ENCODE results near the gene HEATR9. TPM values are rescaled to one million over a fixed set of nuclear protein-coding genes. Genes with fewer than 3 reads are reported as not detected.

Gene HEATR9
- total and polyA plus RNA-seq, 2 donors (not counting 3 experiments of a cell fraction or from before 2014, with no cell fraction given), result not detected

GRCh38 chr17:35872196-35872980 is 3.7 kb upstream of the HEATR9 start:
- CTCF ChIA-PET, result interaction anchor here (1.8 kb wide), 1 partner anchor 9 kb away, joined by 8 read pairs; no protein-coding TSS in a partner anchor
- Histone ChIP-seq H3K9me1 (replicated peaks; ENCODE audit: control insufficient read depth, extremely low read depth, insufficient read depth, low read length) (no peaks in the 10 kb centered on the region), H4K20me1 (replicated peaks; ENCODE audit: control insufficient read depth, extremely low read depth, insufficient read depth, low read length) (no peaks in the 10 kb centered on the region), H3K27ac (ENCODE audit: insufficient read depth, low read depth, low read length) (no peak overlapping the region), H3K79me2 (ENCODE audit: control insufficient read depth, insufficient read depth, low read length) (no peaks in the 10 kb centered on the region), H3K4me3 (replicated peaks in 1 of 3; ENCODE audit: insufficient read depth in 1 of 3, low read depth in 1 of 3, low read length in 3 of 3) (no peak overlapping the region), H3K36me3 (ENCODE audit: control insufficient read depth in 2 of 2, extremely low read depth in 1 of 2, insufficient read depth in 2 of 2, low read length in 2 of 2) (no peaks in the 10 kb centered on the region), H3K4me2 (ENCODE audit: insufficient read depth, low read length) (no peak overlapping the region), H3K4me1 (ENCODE audit: control insufficient read depth, extremely low read depth, insufficient read depth, low read length) (peaks cover 24% of the 10 kb centered on the region), H3K9me3 (replicated peaks; ENCODE audit: control insufficient read depth, insufficient read depth, low read length) (no peaks in the 10 kb centered on the region), H2AFZ (ENCODE audit: low read depth, low read length) (no peak overlapping the region), H3K27me3 (ENCODE audit: control insufficient read depth in 2 of 2, insufficient read depth in 2 of 2, low read length in 2 of 2) (no peaks in the 10 kb centered on the region), H3K9ac (replicated peaks; ENCODE audit: extremely low read depth, insufficient read depth, low read length) (no peak overlapping the region)
- TF ChIP-seq EZH2 (IDR thresholded peaks at IDR 0.05; ENCODE audit: borderline replicate concordance, low read depth, low read length, severe bottlenecking) (no peak), CTCF (IDR thresholded peaks at IDR 0.05; ENCODE audit: extremely low read depth in 1 of 2, insufficient read depth in 1 of 2, low read depth in 1 of 2, low read length in 2 of 2) (no peak), MAX (IDR thresholded peaks at IDR 0.05; ENCODE audit: insufficient read depth, insufficient read length) (no peak), POLR2AphosphoS5 (IDR thresholded peaks at IDR 0.05; ENCODE audit: insufficient read depth, low read depth, low read length) (no peak), GATA2 (IDR thresholded peaks at IDR 0.05; ENCODE audit: insufficient read depth, insufficient read length, low read depth, low read length) (no peak), FOS (IDR thresholded peaks at IDR 0.05; ENCODE audit: borderline replicate concordance, insufficient read depth, low read length) (no peak), POLR2A (IDR thresholded peaks at IDR 0.05; ENCODE audit: low read depth, low read length) (no peak), JUN (IDR thresholded peaks at IDR 0.05; ENCODE audit: borderline replicate concordance, insufficient read depth, insufficient read length, low read depth) (no peak), MYC (IDR thresholded peaks at IDR 0.05; ENCODE audit: low read depth, low read length) (no peak)
- DNase-seq (ENCODE audit: low read depth, low spot score) (no peak), FAIRE-seq (no peak)
- intact Hi-C loops (cut with micrococcal nuclease) (no loop called here), dilution Hi-C loops (cut with MboI; ENCODE audit: extremely low pct_ligation_motif_present, low sequenced_read_pairs) (no loop called here)
- no TSS peak for BruUV-seq (replicated peaks)
- POLR2A ChIA-PET, result no interaction called here

Data from endothelial cell of umbilical vein (primary cell).